ENCODE results near the gene ELP1.
"Not testable (repeated sequence)": the region's sequence is repeated elsewhere in the genome, so short reads cannot be mapped to it uniquely, and the experiment has no call there.

The ELP1 gene, protein sequence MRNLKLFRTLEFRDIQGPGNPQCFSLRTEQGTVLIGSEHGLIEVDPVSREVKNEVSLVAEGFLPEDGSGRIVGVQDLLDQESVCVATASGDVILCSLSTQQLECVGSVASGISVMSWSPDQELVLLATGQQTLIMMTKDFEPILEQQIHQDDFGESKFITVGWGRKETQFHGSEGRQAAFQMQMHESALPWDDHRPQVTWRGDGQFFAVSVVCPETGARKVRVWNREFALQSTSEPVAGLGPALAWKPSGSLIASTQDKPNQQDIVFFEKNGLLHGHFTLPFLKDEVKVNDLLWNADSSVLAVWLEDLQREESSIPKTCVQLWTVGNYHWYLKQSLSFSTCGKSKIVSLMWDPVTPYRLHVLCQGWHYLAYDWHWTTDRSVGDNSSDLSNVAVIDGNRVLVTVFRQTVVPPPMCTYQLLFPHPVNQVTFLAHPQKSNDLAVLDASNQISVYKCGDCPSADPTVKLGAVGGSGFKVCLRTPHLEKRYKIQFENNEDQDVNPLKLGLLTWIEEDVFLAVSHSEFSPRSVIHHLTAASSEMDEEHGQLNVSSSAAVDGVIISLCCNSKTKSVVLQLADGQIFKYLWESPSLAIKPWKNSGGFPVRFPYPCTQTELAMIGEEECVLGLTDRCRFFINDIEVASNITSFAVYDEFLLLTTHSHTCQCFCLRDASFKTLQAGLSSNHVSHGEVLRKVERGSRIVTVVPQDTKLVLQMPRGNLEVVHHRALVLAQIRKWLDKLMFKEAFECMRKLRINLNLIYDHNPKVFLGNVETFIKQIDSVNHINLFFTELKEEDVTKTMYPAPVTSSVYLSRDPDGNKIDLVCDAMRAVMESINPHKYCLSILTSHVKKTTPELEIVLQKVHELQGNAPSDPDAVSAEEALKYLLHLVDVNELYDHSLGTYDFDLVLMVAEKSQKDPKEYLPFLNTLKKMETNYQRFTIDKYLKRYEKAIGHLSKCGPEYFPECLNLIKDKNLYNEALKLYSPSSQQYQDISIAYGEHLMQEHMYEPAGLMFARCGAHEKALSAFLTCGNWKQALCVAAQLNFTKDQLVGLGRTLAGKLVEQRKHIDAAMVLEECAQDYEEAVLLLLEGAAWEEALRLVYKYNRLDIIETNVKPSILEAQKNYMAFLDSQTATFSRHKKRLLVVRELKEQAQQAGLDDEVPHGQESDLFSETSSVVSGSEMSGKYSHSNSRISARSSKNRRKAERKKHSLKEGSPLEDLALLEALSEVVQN (N-terminal part only)

DNA sequence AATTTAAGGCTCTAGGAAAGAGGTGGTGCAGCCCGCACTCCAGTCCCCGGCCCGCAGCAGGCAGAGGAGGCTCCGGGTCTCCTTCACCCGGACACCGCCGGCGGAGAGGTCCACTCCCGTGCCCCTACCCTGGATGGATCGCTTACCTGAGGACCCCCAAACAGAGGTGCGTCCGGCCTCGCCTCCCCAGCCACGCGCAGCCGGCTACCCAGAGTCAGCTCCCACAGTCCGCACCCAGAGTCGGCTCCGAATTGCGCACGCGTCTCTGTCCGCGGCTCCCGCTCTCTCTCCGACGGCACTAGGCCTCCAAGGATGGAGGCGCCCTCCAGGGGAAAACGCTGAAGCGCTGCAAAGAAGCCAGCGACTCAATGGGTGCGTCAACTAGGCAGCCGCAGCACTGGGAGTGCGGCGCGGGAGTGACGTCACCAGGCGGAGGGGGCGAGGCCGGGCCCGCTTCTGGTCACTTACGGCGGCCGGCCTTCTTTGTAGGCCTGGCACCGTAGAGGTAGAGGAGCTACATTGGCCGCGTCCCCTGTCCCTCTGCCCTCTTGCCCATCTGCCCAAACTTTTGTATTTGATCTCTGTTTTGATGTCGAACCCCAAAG is at the start of gene ELP1:
TSS of gene ELP1 (minus strand) at position 407 of the 605 bp plus-strand sequence. CDS start 2,978 bp downstream, outside the sequence.
- DNase-seq = peak; percentile 93

DNA sequence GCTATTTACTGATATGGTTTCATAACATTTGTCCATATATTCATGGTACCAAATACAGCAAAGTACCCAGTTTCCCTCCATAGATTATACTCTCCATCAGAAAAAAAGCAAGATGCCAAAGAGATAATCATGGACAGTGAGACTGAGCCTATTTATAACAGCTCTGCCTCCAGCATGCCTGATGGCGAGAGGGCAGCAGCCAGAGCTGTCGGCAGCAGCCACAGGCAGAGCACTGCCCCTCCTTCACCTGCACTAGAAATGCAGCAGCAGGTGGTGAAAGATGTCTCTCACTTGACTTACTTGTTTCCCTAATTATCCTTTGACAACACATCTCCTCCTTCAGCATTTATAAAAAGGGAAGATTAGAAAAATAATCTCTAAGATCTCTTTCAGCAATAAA is 47.0 kb upstream of the ELP1 start:
- no peak for DNase-seq

DNA sequence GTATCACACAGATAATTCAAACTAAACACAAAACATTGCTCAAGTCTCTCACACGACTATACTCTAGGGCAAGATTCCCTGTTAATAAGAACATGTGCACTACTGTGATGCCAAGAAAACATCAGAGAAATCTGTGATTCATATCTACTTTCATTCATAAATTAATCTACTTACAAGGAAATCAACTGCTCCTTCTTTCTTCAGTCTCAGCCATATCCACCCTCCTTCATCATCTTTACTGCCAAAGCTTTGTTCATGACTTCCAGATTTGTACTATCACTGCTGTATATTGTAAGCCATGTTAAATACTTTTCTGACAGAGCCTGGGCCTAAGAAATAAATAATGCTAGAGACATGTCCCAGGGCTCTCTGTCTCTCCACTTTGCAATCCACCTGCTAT is 44.3 kb upstream of the ELP1 start:
- no peak for DNase-seq

DNA sequence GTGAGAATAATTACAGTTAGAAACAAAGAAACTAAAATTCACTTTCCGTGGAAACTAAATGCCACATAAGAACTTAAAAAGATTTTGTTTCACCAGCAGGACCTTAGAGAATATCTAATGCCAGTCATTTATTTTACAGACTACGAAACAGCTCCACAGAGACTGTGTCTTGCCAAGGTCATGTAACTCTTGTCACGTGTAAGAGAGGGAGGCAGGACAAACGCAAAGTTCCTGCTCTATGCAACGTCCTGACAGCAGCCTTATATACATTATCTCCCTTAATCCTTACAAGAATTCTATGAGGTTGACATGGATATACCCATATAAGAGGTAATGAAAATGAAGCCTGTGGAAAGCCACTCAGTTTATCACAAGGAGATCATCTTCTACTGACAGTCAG is 40.0 kb upstream of the ELP1 start:
- no peak for DNase-seq

DNA sequence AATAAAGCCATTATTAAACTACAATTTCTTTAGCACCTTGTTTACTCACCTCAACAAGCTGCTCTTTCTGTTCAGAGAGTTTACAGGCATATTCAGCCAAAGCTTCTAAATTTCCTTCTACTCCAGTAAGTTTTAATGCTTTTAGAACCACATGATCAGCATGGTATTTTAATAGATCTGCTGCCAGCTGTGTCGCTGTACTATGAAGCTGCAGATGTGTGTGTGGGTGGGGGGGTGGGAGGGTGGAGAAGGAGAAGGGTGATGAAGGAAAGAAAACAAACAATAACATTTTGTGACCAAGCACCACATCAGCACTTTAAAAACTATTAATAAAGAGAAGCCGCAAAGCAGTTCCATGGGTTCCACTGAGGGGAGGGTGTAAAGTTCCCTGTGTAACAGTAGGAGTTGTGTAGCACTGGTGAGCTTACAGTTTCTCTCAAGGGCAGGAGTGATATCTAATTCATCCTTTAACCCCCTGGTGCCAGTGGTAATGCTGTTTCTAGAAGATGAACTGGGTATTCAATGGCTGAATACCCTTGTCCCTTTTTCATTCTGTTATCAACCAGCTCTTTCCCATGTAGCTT is 38.8 kb upstream of the ELP1 start:
- DNase-seq = no peak

DNA sequence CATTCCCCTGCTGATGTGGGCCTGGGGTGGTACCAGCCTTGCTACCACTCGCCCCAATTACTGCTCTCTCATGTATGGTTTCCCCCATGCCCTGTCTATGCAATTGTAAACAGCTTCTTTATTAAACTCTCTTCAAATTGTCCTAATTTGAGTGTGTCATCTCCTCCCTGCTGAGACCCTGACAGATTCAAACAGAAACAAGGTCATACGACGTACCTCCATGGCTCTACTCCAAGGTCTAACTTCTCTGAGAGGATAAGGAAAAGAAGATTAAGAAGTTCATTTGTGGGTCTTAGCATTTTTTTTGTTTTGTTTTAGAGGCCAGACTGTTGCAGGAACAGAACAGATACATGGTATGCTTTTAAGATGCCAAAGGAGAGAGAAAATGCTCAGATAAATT is 38.3 kb upstream of the ELP1 start:
- DNase-seq = no peak

DNA sequence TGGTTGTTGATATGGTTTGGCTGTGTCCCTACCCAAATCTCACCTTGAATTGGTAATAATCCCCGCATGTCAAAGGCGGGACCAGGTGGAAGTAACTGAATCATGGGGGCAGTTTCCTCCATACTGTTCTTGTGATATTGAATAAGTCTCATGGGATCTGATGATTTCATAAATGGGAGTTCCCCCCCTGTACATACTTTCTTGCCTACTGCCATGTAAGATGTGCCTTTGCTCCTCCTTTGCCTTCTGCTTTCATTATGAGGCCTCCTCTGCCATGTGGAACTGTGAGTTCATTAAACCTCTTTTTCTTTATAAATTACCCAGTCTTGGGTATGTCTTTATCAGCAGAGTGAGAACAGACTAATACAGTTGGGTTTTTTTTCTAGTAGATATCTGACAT is 37.5 kb upstream of the ELP1 start:
- DNase-seq = not testable (repeated sequence)

DNA sequence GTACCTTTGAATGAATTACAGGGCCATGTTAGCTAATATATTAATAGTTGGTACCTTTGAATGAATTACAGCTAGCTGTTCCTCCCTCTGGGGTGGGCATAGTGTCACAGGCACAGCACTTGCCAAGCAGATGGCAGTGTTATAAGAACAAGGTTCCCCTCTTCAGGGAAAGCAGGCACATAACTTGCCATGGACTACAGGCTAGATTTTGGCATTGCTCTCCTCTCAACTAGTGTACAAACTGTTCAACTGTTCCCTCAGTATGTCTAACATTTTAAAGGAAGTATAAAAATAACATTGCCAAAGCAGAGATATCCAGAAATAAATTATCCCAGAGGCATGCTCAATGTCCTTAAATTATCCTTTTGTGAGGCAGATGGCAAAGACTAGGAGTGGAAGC is 34.0 kb upstream of the ELP1 start:
- no peak for DNase-seq

DNA sequence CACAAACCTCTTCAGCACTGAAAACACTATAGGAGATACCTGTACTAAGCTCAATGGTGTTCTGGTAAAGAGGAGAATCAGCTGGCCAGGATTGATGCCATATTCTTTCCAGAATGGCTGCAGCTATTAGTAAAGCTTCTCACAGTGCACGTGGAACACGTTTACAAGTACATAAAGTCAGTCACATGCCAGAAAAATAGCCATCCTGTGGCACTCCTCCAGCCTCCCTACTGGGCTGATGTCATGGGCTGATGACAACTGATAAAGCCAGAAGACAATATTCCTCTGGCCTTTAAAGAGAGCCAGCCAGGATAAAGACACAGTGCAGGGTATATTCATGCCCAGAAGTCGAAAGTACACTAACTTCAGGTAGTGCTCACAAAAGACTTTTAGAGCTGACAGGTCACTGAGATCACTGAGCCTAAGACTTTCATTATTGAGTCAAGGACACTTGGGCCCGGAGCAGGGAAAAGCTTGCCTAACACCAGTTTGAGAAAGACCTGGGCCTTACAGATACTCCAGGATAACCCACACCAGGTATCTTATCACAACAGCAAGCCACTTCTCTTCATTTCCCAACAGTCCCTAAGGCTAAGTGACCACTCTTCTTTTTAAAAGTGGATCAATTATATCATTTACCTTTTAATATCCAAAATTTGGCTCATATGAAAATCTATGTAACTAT is 29.7 kb upstream of the ELP1 start:
- DNase-seq = no peak

DNA sequence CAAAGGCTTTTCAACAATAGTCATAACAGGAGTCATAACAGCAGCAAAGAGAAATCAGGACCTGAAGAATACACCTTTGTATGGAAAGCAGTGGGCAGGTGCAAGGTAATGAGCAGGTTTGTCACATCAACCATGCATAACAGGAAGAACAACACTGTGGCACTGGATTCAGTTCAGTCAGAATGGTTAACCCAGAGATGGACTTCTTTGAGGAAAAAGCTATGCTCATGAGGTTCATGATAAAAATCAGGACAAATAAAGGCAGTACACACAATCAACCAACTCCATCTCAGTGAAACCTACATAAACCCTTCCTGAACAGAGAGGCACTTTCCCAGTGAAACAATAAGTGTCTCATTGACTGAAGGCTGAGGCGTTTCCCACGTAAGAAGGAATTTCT is 27.2 kb upstream of the ELP1 start:
- no peak for DNase-seq

DNA sequence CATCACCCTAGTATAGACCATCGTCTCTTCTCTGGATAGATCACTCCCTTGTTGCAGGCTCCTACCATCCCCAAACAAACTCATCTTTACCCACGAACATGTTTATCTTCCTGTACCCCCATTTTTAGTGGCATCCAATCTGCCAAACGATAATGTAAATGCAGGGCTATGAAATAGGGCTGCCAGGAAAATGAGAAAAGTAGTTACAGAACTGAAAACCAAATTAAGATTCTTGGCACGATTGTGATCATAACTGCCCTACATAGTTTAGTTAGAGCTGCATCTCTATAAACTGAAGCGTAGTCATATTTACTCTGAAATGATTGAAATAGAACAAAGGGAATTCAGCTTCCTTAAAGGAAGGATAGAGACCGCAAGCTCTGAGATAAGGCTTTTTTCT is 26.4 kb upstream of the ELP1 start:
- DNase-seq = no peak

DNA sequence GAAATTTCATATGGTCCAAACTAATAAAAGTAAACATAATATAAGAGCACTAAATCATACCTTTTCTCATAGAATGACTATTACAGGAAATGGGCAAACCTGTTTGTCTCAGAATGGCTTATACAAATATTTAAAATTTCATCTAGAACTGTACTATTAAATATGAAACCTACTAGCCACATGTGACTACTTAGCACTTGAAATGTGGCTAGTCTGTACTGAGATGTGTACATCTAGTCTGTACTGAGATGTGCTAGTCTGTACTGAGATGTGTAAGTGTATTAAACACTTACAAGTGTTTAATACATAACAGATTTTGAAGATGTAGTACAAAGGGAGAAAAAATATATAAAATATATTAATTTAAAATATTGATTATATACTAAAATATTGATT is 22.7 kb upstream of the ELP1 start:
- DNase-seq = no peak

DNA sequence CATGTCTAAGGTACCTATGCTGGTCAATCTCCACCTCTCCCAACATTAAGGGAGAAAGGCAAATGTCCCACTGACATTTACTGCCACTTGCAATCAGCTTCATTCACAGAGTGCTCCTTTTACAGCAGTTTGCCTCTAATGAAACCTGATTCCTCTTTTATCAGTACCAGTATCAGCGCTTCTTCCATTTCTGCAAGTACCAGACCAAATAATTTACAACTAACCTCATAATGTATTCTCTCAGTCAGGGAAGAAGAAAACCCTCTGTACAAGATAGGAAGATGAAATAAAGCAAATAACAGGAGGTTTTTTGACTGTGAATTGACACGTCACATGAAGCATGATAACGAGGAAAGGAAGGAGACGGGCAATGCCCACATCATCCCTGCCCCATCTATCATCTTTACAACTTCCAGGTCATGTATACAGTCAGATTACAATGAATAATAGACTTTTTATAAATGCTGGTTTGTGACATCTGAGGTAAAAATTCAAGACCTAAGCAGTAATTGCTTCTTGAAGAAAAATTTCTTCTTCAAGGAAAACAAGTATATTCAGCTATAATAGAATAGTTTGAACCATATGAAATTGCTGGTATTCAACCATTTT is 22.2 kb upstream of the ELP1 start:
- no peak for DNase-seq

DNA sequence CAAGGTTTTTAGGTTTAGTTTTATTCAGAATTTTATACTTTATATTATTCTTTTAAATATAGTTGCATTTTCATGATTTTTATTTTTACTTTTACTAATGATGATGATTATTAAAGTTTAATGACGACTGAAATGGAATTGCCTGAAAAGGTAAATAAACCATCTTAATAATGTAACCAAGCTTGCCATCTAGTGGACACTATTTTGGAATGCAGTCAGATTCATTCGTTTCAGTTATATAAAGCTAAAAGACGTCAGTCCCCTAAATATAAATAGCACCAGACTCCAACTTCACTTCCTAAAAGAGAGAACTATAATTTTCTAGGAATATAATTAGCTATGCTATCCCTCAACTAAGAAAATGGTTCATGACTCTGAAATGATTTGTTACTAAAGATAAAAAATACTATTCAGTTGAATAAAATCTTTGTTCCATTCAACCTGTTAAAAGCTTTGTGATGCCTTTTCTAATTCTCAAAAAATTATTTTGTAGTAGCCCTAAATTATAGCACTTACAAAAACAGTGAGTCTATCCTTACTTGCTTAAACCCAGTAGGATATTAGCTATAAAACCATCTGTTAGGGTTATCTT is 20.2 kb upstream of the ELP1 start:
- peak; percentile 24 for DNase-seq

DNA sequence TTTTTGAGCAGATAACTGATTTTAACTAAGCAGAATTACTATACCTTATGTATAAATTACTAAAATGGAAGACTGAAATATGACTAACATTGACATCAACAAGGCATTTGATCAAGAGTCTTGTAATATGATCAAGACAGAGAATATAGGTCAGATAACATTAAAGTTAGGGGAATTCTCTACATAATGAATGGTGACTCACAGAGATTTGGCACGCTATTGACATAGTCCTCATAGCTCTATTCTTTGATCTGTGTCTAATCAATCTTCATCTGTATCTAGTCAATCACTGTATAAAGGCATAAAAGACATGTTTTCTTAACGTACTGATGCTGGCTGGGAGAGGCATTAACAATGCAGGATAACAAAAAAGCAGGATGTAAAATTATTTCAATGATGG is 17.7 kb upstream of the ELP1 start:
- no peak for DNase-seq

DNA sequence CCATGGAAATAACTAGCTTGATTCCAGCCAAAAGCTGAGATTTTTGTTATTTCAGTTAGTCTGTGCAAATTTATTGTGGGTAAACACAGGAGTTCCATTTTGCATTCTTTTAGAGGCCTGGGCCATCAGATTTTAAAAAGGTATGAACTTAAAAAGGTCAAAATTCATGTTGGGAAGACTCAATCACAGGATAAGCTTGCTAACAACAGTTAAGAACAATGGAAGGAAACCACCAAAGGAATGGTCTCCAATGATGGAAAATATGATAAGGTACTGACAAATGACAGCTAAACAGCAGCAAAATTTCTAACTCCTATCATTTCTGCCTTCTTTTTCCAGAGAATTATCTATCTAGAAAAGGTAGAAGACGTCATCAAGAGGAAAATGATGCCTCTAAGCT is 16.2 kb upstream of the ELP1 start:
- DNase-seq = no peak

DNA sequence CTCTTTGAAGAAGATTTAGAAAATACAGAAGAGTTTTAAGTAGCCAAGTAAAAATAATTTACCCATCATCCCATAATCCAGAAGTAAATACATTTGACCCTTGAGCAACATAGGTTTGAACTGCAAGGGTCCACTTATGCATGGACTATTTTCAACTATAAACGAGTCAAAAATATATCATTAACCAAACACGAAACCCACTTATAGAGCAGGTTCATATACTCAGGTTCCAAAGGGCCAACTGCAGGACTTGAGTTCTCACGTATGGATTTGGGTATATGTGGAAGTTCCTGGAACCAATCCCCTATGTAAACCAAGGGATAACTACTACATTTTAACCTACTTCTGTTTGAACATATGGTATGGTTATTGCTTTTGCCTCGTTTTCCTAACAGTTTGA is 6.1 kb upstream of the ELP1 start:
- DNase-seq = no peak

DNA sequence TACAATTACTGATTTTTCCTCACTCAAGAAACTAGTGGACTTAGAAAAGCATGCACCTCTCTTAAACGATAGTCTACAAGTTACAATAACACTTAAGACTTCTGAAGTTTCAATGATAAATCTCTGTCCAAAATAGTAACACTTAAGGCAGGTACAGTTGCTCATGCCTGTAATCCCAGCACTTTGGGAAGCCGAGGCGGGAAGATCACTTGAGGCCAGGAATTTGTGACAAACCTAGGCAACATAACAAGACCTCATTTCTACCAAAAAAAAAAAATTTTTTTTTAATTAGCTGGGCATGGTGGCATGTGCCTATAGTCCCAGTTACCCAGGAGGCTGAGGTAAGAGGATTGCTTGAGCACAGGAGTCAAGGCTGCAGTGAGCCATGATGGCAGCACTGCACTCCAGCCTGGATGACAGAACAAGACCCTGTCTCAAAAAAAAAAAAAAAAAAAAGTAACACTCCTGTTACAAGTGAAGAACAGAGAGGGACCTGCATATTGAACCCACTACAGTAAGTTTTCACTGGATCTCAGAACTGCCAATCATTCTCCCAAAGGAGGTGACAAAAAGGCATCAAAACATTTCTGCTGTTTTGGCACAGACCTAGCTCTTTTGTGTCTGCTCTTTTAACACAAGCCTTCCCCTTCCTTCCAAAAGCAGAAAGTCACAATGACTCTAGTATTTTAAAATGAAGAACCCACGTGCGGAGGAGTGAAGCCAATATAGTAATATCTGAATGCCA is 3.8 kb upstream of the ELP1 start:
- no peak for DNase-seq

DNA sequence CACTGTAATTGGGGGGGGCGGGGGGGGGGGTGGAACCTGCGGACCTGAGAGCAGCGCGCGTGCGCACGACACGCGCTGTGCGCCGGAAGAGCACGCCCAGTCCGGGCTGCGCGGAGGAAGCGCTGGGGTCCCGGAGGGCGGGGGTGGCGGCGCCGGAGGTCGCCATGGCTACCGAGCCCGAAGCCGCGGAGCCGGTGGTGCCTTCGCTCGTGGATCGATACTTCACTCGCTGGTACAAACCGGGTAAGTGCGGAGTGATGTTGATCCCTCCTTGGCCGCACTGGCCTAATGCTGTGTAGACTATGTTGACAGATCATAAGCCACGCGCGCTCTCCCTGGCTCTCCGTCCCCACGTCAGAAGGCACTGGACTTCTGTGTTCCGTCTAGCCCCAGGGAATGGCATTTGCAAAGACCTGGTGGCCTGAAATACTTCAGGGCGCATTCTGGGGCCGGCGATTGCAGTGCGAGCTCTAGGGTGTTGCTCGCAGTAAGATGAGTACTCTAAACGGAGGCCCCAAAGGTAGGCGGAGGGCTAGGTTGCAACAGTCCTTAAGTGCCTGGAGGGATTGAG is 484 bp upstream of the ELP1 start, which contains the start of gene ABITRAM:
TSS of gene ABITRAM (plus strand) at position 78 of the 571 bp plus-strand sequence. CDS start at position 165, 87 bp downstream.
- DNase-seq = peak; percentile 91

DNA sequence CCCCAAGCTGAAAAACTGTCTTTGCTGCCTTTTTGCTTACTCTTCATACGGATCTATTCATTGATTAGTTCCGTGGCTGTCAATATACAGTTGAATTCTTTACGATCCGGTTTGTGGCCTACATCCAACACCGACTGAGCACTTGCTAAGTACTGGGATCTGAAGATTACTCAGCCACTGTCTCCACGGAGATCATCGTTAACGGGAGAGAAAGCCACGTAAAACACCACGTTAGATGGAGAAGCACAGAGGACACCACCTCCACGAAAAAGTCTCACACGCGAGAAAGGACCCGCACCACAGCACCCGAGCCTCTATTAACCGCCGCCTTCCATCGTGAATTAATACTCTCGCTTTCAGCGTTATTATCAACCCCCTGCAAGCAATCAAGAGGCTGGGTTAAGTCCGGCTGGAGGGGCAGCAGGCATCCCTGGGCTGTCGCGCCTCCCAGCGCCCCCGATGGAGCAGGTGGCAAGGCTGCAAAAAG is 650 bp downstream of the ELP1 start:
- peak; percentile 52 for DNase-seq
